NCI-H226 (cell line): ENCODE results near the gene LTA.

Source experiments
- DNase-seq: peaks from one replicate; pipeline ENCODE4 v3.0.0-alpha.2; 2015

Gene LTA, protein sequence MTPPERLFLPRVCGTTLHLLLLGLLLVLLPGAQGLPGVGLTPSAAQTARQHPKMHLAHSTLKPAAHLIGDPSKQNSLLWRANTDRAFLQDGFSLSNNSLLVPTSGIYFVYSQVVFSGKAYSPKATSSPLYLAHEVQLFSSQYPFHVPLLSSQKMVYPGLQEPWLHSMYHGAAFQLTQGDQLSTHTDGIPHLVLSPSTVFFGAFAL

DNA sequence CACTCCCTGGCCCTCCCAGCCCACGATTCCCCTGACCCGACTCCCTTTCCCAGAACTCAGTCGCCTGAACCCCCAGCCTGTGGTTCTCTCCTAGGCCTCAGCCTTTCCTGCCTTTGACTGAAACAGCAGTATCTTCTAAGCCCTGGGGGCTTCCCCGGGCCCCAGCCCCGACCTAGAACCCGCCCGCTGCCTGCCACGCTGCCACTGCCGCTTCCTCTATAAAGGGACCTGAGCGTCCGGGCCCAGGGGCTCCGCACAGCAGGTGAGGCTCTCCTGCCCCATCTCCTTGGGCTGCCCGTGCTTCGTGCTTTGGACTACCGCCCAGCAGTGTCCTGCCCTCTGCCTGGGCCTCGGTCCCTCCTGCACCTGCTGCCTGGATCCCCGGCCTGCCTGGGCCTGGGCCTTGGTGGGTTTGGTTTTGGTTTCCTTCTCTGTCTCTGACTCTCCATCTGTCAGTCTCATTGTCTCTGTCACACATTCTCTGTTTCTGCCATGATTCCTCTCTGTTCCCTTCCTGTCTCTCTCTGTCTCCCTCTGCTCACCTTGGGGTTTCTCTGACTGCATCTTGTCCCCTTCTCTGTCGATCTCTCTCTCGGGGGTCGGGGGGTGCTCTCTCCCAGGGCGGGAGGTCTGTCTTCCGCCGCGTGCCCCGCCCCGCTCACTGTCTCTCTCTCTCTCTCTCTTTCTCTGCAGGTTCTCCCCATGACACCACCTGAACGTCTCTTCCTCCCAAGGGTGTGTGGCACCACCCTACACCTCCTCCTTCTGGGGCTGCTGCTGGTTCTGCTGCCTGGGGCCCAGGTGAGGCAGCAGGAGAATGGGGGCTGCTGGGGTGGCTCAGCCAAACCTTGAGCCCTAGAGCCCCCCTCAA, at the start of gene LTA:
Gene LTA (plus strand): TSS at position 249 of the 871 bp plus-strand sequence. CDS start 454 bp downstream, at position 703.
- DNase-seq = no peak

DNA sequence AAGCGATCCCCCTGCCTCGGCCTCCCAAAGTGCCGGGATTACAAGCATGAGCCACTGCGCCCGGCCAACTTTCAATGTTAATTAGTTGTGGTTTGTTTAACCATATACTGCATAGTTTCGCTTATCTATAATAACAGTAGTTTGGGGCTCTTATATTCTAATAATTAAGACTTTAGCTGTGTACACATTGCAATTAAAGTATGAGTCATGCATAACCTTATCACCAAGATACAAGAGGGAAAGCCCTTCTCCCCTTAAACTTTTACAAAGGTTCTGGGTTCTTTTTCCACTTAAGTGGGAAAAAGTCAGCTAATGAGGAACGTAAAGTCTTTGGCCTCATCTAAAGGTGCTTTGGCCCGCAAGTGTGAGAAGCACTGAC, 46.5 kb upstream of the LTA start:
- no peak for DNase-seq

DNA sequence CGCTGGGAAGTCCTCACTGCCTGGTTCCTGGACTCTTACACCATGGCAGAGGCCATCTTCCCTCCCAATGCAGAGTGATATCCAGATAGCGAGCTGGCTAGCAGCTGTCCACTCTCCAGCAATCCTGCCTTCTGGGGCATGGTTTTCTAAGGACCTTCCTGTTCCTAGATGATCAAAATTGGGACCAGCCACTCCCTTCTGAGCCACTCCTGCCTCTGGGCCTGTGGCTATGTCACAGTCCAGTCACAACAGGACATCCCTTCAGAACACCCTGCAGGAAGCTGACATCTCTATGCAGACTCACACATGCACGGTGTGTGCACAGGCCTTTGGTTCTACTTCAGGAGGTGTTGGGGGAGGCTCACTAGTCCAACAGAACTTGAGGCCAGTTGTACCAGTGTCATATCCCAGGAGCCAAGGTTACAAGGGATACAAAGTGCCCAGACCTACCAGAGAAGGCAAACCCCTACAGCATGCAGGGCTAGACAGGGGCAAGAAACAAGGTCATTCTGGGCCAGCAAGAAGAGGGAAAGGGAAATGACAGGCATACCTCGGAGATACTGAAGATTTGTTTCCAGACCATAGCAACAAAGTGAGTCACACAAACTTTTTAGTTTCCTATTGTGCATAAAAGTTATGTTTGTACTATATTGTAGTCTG, 46.0 kb upstream of the LTA start:
- peak; percentile 23 for DNase-seq

DNA sequence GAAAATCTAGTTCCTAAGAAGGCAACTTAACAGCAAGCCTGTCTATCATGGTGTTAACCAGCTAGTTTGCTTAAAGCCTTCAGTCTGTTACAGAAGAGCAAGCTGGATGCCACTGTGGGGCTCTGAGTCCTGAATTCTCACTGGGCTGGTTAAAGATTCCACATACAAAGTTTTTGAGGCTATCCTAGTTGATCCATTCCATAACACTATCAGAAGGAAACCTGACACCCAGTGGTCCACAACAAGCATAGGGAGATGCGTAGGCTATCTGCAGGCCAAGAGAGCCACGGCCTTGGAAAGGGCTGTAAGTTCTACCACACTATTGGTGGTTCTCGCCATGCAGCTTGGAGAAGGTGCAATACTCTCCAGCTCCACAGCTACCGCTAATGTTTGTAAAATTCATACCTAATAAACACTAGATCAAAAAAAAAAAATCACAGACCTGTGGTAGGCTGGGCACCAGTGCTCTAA, 43.7 kb upstream of the LTA start:
- DNase-seq = no peak

DNA sequence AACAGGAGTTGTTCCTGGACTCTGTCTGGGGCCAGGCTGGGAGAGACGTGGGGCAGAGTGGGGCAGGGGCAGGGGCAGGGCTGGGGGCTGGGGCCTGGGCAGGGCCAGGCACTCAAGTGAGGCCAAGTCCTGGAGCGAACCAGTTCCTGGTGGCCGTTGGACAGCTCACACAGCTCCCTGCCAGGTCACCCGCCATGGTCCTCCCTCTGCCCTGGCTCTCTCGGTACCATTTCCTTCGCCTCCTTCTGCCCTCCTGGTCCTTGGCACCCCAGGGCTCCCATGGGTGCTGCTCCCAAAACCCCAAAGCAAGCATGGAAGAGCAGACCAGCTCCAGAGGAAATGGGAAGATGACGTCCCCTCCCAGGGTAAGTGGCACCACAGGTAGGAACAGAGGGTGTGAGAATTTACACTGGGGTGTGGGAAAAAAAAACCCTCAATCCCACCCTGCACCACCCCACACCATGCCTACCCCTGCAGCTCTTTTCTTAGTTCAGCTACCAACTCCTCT, 43.2 kb upstream of the LTA start, which contains the start of gene MCCD1:
Gene MCCD1 (plus strand): TSS at position 142 of the 508 bp plus-strand sequence. CDS start 53 bp downstream, at position 195.
- DNase-seq = no peak

DNA sequence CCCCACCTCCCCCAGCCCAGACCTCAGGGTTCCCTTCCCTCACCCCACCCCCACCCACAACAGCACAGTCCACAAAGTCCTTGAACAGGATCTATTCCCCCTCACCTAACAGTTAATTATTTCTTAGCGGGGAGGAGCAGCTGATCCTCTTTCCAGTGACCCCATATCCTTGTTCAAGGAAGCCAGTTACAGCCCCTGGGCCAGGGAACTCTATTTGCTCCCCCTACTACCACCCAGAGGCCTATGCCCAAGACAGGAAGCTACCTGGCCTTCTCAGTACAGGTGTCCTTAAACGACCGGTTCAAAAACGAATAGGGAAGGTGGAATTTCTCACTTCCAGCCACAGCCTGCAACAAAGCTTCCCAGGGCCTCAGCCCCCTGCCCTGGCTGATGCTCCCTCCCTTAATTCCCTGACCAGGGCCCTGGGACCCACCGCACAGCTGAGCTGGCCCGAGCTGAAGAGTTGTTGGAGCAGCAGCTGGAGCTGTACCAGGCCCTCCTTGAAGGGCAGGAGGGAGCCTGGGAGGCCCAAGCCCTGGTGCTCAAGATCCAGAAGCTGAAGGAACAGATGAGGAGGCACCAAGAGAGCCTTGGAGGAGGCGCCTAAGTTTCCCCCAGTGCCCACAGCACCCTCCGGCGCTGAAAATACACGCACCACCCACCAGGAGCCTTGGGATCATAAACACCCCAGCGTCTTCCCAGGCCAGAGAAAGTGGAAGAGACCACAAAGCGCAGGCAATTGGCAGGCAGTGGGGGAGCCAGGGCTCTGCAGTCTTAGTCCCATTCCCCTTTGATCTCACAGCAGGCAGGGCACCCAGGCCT, 42.5 kb upstream of the LTA start:
- no peak for DNase-seq

DNA sequence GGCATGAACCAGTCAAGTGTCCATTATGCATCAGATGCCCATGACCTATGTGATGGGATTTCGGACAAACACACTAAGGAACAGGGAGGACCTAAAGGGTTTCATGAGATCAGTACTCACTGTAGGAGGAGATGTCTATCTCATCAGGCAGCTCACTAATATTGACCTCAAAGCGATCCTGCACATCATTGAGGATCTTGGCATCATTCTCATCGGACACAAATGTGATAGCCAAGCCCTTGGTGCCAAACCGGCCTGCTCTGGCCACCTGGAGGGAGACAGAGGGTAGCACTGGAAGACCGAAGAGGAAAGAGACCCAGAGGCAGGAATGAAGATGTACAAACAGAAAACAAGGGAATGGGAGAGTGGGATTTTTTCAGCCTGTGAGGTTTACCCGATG, 41.4 kb upstream of the LTA start:
- DNase-seq = no peak

DNA sequence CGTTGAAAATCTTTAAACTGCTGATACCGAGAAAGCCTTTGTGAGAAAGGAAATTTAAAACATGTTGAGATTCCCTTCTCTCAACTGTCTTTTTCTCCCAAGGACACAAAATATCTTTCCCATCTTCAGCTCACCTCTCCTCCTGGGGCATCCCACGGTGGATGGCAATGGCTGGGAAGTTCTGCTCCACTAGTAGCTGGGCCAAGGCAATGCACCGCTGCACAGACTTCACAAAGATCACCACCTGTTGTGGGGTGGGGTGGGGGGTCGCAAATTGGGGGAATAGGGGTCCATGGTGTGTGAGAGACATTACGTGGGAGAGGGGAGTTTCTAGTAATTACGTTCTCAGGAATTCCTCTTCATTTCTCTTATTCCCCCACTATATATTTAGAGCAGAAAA, 40.9 kb upstream of the LTA start:
- DNase-seq = no peak

DNA sequence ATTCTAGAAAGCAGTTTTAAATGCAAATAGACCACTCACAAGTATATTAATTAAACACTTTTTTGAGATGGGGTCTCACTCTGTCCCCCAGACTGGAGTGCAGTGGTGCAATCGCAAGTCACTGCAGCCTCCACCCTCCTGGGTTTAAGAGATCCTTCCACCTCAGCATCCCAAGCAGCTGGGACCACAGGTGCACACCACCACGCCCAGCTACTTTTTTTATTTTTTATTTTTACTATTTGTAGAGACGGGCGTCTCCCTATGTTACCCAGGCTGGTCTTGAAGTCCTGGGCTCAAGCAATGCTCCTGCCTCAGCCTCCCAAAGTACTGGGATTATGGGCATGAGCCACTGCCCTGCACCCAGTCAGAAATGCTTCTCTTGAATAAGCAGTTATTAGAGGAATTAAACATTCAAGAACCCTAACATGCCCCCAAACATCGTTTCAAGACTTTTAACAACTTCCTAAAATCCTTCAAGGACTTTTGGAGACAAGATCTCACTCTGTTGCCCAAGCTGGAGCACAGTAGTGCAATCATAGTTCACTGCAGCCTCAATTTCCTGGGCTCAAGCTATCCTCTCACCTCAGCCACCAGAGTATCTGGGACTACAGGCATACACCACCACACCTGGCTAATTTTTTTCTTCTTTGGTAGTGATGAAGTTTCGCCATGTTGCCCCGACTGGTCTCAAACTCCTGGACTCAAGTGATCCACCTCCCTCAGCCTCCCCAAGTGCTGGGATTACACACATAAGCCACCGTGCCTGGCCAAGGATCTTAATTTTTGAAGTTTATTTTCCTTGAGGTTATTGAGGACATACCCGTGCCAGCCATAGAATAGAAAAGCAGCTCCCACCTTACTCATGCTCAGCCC, 40.1 kb upstream of the LTA start:
- DNase-seq = no peak

DNA sequence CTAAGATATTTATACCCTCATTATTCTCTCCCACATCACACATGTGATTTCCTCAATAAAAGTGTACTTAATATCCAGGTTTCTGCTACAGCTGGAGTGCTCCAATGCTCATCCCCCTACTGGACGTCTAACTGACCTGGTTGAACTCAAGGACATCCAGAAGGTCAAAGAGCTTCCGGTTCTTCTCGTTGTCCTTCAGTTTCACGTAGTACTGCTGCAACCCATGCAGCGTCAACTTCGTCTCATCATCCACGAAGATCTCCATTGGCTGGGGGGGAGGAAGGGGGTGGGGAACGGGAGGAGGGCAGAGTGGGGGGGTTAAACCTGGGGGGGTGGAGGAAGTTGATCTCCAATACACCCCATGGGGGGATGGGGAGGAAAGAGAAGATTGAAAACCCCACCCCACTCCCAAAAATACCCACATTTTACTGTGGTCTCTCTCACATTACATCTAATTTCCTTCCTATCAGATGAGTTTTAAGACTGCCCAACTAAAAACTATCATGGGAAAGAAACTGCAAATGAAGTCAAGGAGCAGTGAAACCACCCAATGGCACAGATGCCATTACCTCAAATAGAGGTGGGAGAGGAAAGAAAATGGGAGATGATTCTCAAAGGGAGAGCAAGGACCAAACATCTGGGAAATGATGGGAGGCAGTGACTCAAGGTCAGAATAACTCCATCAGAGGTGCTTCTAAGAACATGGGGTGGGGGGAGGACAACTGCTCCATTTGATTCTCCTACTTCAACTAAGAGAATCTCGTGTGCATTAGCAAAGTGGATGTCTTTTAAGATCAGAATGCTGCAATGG, 39.2 kb upstream of the LTA start:
- DNase-seq = no peak

DNA sequence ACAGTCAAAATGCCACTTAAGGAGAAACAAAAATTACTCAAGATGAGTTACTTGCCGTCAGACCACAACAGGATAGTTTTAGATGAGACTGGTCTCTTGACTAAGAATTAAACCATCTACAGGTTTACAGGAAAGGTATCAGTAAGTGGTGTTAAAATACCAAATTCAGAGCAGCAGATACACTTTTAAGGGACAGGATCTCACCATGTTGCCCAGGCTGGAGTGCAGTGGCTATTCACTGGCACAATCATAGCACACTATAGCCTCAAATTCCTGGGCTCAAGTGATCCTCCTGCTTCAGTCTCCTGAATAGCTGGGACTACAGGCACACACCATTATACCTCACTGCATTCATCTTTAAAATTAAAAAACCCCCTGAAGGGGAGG, 38.6 kb upstream of the LTA start:
- no peak for DNase-seq

DNA sequence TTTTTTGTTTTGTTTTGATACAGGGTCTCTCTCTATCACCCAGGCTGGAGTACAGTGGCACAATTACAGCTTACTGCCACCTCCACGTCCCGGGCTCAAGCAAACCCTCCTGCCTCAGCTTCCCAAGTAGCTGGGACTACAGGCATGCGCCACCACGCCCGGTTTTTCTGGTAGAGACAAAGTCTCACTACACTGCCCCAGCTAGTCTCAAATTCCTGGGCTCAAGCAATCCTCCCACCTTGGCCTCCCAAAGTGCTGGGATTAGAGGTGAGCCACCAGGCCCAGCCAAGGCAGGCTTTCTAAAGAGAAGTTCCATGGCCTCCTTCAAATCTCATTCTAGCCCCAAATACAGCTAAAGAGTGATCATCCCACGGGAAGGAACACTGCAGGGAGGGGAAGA, 38.1 kb upstream of the LTA start:
- DNase-seq = no peak

DNA sequence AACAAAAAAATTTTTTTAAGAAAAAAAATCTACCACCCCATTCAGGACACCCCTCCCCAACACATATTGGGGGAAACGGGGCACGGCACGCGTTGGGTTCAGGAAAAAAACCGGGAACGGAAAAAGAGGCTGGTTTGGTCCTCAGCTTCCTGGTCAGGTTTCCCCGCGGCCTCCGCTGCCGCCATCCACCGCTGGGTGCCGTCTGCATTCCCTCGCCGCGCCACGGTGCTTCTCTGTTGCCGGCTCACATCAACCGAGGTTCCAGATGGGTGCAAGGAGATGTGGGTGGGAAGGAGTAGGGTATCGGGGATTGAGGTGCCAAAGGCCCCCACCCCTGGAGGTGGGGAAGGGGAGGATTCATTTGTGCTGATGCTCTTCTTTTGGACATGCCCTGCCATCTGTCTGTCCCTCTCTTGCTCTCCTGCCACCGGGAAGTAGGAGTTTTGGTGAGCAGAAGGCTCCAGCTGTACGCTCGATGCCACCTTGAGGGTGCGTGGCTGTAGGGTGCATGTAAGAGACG, 37.5 kb upstream of the LTA start:
- no peak for DNase-seq

DNA sequence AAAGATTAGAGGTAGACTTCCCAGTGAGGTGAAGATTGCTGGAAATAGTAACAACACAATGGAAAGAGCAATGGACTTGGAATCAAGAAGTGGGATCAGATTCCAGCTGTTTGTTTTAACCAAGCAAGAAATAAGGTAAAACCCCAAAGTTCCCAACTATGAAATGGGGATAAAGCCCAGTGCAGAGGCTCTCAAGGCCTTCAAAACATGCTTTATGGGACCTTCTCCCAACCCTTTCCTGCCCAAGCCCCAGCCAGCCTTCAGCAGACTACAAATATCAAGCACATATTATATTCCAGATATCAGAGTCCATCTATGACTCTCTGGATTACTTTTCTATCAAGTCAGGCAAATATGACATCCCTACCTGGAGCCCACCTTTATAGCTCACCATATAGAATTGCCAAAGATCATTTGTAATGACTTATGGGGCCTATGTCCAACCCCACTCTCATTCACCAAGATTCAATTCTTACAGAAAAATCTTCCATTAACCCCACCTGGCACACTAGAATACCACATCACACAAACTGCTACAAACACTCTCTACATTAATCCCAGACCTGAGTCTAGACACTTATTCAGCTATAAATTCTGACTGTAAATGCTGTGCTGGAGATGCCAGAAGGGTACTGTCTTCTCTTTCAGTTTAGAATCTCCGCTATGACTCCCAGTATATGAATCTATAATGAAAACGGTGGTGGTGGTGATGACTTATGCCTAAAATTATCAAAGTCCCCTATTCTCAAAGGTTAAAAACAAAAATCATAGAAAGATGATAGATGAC, 36.4 kb upstream of the LTA start:
- DNase-seq = no peak

DNA sequence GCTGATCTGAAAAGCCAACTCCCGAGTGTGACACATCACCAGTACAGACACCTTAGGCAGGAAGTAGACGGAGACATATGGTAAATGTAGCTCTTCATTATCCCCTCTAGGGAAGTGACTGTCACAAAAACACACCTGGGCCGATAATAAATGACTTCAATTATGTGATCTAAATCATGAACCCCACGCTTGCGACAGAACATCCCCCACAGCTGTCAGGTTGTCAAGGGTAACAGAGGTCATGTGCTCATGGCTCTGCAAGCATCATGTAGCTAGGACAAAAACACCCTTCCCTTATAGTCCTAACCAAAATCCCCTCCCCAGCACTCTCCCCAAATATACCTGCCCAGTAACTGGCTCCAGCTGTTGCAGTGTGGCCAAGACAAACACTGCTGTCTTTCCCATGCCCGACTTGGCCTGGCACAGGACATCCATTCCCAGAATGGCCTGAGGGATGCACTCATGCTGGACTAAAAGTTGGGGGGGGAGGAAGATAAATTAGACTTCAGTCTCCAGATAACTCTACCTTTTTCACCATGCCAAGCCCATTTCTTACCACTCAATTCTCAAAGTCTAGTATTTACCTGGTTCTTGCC, 33.2 kb upstream of the LTA start:
- no peak for DNase-seq

DNA sequence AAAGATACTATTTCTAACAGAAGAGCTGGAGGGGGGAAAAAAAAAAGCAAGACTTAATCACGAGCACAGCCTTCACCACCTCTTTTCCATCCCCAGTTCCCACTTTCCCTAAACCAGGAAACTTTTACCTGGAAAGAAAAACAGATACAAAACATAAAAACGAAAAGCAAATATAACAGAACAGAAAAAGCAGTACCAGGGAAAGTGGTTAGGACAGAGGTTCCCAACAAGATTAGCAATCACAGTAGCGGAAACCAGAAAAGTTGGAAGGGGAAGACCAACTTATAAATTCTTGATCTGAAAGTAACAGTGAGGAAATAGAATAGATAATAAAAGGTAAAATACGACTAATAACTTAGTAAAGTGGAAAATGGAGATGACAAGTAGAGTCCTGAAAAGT, 31.4 kb upstream of the LTA start:
- DNase-seq = no peak

DNA sequence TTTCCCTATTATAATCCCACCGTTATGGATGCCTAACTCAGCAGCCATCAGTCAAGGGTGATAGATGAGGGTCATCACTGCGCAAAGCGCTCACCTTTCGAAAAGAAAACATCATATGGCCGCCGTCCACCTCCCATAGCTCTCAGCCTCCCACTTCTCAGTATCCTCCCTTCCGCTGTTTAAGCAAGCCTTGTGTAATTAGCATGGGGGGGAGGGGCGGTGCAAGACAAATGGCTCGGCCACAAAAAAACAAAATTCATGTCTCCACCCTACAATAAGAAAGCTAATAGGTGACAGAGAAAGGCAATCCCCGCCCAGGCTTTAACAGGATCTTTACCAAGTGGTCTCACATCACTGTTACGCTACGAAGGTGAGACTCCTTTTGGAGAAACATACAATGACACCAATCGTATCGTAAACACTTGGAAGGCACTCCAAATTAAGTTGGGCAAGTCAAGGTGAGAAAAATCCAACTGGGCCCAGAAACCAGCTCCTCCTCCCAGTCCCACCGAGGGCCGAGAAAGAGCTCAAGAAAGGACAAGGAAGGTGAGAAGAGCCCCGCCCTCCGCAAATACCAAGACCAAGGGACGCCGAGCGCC, 30.9 kb upstream of the LTA start:
- DNase-seq = peak; percentile 33

DNA sequence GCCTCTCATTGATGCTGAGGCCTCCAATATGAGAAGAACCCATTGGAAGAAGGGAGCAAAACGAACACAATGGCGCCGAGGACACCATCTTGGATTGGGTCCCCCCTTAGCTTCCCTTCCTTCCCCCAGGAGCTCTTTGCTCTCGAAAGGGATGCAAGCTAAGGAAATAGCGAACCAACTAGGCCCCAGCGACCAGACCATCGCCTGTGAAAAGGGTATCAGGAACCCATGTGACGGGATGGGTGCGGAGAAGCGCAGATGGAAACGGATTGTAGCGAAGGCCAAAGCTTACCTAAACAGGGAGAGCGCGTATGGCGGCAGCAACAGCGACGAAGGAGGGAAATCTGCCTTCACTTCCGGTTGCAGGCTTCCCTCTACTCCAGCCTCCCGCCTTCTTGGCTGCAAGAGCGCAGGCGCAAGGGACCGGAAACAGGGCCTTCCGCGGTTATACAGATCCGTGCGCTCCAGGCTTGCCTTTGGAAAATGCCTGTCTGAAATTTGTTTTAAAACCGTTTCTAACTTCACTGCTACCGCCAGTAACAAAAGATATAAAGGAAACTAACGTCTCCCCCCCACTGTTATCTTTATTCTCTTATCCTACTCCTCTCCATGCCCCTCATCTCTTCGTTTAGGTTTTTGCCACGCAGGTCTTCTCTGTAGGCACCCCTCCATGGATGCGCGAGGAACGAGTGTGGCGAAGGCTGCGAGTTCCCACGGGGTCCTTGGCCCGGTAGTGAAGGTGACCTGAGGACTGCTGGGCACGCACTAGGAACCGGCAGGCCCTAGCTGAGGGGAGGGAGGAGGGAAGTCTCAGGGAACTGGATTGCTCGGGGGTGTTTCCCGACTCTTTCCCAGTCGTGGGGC, 30.2 kb upstream of the LTA start, which contains the start of gene DDX39B:
Gene DDX39B (minus strand): TSS at position 346 of the 864 bp plus-strand sequence. CDS start 1,471 bp downstream, outside the sequence.
- DNase-seq = peak; percentile 95
